GM23338 (cell line): ENCODE results near the gene TTC3.

Experiments used
- CTCF ChIP-seq, 2 experiments: fragments of 200-600 bp in 1 of 2; sonication (generic) in 1 of 2; conservative IDR thresholded peaks; 2 replicates each; pipeline versions ENCODE4 v1.5.1 to v1.6.1; 2016 to 2017; ENCODE audit warnings: antibody characterized with exemption in 2 of 2, low read depth in 2 of 2, mild to moderate bottlenecking in 2 of 2, moderate library complexity in 1 of 2
- STAT1 ChIP-seq: IDR thresholded peaks from one replicate; pipeline ENCODE4 v1.6.1; 2016; ENCODE audit warnings: antibody characterized with exemption; ENCODE audit not compliant: unreplicated experiment

GRCh38 chr21:37202221-37203110, 129.4 kb downstream of the TTC3 start:
- TF ChIP-seq CTCF (conservative IDR thresholded peaks at IDR 0.05; ENCODE audit: low read depth in 2 of 2) (no peak), STAT1 (no peak)
